Kasumi-1 (cell line): ENCODE results near the gene SLC25A21.
"Not testable (repeated sequence)": the region's sequence is repeated elsewhere in the genome, so short reads cannot be mapped to it uniquely, and the experiment has no call there.

Source experiments
- DNase-seq, 2 experiments: peaks; one replicate each; lab custom pipeline; 2025; lab: John Stamatoyannopoulos, UW

Gene SLC25A21

GRCh38 chr14:36986407-36986806, 186.0 kb downstream of the SLC25A21 start:
- no peak for DNase-seq

- no peak for DNase-seq
Measured at GRCh38 chr14:36981832-36982529, 190.4 kb downstream of the SLC25A21 start.

GRCh38 chr14:36980413-36980812, 192.0 kb downstream of the SLC25A21 start:
- not testable (repeated sequence) for DNase-seq

DNA sequence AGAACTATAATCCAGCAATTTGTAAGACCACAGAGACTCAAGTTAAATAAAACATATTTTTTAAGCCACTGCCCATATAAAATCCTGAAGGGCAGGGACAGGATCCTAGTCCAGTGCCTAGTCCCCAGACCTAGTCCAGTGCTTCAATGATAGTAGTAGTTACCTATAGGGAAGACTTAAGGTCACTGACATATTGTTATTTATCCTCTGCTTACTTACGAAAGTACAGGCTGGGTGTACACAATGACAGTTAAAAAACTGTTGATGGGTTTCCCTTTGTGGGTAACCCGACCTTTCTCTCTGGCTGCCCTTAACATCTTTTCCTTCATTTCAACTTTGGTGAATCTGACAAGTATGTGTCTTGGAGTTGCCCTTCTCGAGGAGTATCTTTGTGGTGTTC, 192.5 kb downstream of the SLC25A21 start:
- DNase-seq: no peak

GRCh38 chr14:36976571-36977023, 195.8 kb downstream of the SLC25A21 start:
- DNase-seq: no peak

DNA sequence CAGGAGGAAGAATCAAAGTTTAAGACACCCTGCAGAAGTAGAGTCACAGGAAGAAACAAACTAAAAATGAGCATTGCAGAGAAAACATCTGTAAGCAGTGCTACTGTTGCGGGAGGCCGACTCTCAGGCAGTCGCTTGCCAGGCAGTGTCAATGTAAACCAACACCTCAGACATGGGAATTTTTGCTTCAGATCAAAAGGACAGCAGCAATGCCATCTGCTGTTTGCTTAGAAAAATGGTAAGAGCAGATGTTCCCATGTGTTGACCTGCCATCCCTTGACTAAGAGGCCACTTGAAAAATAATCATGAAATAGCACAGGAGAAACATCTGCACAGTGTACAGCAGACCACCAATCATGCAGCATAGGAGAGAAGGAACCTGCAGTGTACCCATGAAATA, 196.6 kb downstream of the SLC25A21 start:
- no peak for DNase-seq

- DNase-seq: no peak
Measured at GRCh38 chr14:36974985-36975384, 197.4 kb downstream of the SLC25A21 start.

GRCh38 chr14:36973806-36974442, 198.5 kb downstream of the SLC25A21 start:
- DNase-seq: no peak

- DNase-seq: no peak
Measured at GRCh38 chr14:36971263-36971855, 201.0 kb downstream of the SLC25A21 start.

GRCh38 chr14:36967892-36968555, 204.4 kb downstream of the SLC25A21 start:
- DNase-seq: no peak

DNA sequence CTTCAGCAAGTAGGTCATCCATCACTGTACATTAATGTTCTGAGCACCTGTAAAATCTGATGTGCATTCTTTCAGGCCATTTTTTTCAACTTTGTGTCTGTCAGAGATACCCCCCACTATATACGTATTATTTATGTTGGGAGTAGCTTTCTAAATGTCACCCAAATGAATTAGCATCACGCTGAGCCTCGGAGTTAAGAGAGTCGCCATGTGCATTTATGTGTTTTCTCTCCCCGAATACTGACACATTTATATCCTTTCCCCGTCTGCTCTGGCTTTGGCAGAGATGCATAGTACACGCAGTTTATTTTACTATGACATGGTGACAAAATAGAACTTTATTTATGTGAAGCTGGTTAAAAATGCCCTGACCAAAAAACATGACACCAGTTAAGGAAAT, 216.4 kb downstream of the SLC25A21 start:
- DNase-seq: no peak

DNA sequence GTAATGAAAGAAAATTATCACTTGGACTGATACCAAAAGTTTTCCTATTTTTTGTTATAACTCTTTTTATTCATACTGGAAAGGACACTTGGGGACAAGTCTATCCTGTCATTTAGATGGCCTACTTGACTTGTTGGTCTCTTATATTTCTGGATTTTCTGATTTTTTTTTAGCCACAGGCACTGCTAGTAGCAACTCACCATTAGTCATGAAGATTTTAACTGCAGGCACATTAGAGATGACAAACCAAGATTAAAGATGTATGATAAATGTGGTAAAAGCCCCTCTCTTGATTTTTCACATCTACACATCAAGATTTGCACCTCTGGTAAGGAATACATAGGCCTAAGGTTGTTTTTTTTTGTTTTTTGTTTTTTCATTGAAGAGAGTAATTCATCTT, 217.0 kb downstream of the SLC25A21 start:
- no peak for DNase-seq

DNA sequence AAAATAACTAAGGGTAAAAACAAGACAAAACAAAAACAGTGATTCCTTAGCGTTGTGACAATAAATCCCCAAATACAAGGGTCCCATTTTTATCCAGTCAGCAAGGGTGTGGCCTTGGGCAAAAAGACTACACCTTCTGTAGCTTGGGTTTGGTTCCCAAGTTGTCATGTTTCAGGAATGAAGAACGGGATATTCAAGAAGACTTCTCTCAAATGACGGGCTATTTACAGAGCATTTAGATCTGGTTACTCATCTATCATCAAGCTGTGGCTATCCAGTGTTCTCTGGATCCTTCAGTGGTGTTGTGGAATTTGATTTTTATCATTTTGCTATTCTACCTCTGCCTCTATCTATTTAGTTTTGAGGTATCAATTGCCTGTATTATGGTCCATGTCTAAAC, 219.7 kb downstream of the SLC25A21 start:
- no peak for DNase-seq

DNA sequence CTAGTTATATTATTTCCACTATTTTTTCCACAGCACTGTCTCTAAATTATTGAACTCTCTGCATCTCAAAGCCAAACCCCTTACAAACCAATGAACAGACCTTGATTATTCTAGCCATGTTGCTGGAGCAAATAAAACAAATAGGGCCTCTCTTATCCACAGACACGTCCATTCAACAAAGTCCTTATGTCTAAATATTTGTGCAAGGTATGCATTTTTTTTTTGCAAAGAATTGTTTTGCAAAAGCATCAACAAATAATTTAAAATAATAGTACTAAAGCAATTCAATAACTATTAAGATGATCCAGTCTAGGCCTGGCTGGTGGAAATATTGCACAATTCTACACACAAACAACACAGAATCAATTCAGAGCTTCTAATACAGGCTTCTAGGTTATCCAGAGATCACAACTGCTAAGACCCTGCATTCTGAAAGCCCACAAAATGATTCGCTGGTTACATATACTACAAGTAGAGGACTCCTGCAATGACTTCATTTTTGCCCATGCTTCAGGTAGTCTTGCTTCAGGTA, 221.0 kb downstream of the SLC25A21 start:
- DNase-seq: no peak

DNA sequence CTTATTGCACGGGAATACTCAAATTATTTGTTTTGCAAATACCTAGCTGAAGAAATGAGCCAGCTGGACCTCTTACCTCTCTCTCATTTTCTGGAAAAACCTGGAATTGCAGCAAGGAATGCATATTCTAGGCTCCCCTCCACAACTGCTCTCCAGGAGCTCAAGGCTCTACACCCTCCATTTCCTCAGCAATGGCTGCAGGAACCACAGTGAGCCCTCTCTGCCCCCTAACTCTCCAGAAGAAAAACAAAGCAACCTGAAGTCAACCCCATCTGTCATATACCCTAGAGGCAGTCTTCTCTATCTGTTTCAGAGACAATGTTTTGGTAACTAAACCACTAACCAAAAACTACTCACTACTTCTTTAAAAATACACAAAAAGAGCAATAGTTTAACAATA, 221.6 kb downstream of the SLC25A21 start:
- DNase-seq: no peak

DNA sequence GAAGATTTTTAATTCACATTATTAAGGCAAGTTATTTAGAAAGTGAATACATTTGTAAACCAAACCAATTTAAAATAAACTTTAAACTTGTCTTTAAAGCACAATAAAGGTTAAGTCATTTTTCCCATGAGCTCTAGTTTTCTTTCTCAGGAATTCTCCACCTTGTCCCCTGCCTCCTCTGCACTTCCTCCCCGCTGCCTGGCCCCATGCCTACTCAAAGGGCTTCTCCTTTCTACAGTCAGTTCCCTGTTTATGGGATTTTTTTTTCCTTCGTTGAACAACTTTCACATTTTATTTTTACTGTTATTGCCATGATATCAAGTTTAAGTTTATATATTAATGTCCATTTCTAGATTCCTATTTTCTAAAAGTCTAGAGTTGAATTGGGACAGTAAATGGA, 223.0 kb downstream of the SLC25A21 start:
- peak; percentile 31 to 33 for DNase-seq

DNA sequence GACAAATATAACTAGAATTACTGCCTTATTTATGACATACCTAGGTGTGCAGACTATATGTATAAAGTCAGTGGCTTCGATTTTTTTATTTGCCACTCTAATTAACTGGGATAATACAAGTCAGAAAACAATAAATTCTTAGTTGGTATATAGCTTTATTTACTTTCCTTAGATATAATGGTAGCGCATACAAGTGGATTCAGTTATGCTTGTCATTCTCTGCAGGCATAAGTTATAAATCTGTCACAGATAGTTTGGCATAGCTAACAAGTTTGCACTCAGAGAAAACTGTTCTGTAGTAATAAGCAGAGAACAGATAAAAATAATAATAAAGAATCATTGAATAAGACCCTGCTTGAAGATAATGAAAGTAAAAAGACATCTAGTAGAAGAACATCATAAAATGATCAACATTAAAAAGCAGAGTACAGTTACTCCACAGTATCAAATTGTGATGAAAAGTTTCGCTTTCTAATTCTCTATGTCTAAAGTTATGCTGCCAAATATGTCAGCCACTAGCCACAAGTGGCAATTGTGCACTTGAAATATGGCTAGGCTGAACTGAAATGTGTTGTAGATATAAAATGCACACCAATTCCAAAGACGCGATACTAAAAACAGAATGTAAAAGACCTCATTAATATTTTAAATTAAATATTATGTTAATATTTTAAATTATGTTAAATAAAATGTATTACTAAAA, 224.1 kb downstream of the SLC25A21 start:
- DNase-seq: no peak

GRCh38 chr14:36947362-36947761, 225.0 kb downstream of the SLC25A21 start:
- DNase-seq: no peak

GRCh38 chr14:36946872-36947271, 225.5 kb downstream of the SLC25A21 start:
- no peak for DNase-seq

- DNase-seq: no peak
Measured at GRCh38 chr14:36944307-36945010, 227.9 kb downstream of the SLC25A21 start.

DNA sequence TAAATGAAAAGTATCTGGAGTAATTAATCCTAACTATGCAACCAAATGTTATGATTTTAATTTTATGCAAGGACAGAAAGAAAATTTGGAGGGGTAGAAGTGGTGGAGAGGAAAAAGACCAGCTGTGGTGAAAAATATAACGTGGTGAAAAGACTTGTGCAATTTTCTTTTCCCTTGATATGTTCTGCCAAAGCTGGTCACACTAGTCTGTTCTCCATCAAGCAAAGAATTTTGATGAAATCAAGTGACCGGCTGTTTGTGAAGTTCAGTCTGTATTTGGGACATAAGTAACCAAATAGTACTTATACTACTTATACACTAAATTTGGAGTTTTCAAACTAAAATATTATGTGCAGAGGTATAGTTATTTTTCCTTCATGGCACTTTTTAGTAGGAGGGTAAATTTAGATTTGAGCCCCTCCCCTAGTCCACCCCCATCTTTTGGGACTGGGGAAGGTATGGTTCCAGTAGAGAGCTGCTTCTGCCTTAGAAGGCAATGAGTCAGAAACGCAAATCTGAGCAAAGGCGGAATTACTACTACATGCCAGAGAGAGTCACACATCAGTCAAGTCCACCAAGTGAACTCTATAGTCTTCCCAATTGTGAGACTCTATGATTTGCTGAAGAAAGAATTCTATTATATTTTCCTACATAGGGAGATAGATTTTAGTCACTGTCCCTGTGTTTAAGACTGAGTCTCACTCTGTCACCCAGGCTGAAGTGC, 229.7 kb downstream of the SLC25A21 start:
- no peak for DNase-seq
